NCI-H2107 treated with DMSO at 0.1 percent for 48 hours (cell line): ENCODE data around the gene TRIO.

Experiments
- DNase-seq: peaks from one replicate; lab custom pipeline; 2025; ENCODE audit not compliant: unreplicated experiment; lab: John Stamatoyannopoulos, UW

TRIO gene

GRCh38 chr5:14145435-14146334, 2.5 kb downstream of the TRIO start:
- DNase-seq: no peak

DNA sequence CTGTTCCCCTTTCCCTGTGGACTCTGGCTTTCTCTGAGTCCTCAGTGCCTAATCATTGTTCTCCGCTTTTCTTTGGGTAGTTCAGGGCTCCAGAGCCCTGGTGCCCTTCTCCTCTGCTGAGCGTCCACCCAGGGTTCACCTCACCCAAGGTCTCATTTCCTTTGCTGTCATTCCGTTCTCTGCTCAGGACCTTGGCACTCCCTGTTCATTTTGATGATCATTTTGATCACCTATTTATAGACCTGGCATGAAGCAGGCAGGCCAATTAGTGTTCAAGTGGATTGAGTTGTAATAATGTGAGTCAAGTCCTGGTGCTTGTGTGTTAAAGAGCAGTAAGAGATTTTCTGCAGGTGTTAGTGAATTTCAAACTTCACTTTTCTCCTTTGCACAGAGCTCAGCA, 3.6 kb downstream of the TRIO start:
- no peak for DNase-seq

DNA sequence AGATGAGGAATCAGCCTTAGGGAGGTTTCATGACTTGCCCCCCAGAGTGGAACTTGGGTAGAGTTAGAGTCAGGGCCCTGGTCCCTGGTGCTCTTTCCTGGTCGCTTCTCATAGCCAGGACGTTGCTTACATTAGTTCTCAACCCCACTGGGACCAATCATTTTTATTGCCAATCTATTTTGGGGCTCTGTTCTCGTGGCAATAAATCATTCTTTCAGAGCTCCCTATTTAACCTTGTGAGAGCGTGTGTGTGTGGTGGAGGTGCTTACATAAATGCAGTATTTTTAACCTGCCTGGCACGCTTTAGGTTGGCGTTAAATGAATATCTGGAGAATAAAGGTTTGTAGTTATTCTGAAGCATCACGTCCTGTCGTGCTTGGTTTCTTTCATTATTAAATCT, 4.1 kb downstream of the TRIO start:
- peak; percentile 43 for DNase-seq

DNA sequence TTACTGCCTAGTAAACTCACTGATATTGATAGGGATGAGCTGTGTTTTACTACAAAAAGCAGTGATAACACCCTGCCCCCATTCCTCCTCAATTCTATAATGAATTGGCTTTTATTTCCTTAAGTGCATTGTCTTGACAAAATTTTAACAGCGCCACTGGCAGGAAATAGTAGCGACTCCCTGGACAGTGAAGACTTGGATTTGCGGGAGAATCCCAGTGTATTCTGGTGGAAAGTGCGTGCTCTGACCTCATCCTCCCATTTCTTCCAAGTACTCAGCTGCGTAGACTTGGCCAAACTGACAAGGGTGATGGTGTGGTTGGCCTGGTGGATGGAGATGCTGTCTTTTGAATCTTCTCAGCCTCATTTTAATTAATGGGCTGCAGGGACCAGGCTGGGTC, 5.3 kb downstream of the TRIO start:
- no peak for DNase-seq

- DNase-seq: no peak
Measured at GRCh38 chr5:14148890-14149671, 5.9 kb downstream of the TRIO start.

DNA sequence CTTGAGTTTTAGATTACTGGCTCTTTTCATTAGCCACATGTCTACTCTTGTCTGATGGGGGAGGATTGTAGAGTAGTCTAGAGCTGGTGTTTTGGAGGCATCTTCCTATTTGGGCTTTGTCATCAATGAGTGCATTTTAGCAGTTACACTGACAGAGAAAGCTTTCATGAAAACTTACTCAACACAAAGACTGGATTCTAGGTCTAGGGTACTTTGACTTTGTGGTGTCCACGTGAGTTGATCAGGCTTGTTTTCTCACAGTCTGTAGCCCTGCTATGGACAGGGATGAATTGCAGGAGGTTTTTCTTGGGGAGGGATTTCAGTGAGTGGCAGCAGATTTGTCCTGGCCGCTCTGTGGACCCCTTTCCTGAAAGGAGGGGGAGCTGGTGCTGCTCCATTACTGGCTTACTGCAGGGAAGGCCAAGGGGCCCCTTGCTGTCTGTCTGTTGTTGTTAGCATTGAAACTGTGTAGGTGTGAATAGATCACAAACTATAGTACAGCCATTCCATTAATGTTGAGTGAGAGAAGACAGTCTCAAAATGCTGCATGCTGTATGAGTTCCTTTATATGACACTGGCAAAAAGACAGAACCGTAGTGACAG, 6.6 kb downstream of the TRIO start:
- no peak for DNase-seq

DNA sequence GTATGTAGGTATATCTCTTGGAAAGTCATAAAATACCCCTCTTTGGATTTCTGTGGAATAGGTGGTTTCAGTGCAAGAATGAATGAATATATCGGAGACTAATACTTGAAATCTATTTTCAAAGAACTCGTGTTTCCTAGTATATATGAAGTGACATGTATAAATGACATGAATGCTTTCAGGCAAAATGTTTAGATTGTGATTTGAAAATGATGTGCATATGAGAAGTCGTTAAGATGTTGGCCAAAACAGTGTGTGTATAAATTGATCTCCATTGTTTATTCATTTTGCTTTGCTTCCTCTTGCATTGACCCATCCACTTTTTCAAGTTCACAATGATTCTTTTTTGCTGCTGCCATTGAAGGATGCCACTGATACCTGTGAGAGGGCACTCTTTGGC, 8.3 kb downstream of the TRIO start:
- DNase-seq: no peak

DNA sequence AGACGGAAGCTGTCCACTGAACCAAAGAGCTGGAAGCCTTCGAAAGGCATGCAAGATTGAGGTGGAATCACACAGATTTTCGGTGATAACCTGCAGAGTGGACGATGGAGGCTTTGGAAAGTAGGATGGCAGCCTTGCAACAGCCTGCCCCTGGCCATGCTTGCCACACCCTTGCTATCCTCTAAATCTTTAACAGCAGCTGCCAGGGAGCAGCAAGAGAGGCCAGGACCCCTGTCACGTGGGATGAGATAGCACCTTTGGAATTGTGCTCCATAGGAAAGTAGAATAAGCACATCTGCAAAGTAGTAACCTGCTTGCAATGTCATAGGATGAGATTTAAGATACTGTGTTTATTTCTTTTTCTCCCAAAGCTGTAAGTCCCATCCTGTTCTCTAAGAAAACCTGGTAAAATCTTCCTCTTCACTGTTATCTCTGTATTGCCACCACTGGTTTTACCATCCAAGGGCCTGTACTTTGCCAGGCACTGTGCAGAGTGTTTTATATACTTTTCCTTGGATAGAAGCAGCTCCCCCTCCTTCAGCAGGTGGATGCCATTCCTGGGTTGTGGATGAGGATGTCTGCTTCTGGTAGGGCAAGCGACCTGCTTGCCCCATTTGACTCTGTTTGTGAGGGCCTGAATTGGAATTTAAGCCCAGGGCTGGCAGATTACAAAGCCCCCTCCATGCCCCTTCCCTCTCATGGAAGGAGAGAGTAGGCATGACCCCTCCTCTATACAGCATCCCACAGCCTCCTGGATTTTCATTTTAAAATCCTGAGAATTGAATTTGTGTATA, 10.1 kb downstream of the TRIO start:
- no peak for DNase-seq

DNA sequence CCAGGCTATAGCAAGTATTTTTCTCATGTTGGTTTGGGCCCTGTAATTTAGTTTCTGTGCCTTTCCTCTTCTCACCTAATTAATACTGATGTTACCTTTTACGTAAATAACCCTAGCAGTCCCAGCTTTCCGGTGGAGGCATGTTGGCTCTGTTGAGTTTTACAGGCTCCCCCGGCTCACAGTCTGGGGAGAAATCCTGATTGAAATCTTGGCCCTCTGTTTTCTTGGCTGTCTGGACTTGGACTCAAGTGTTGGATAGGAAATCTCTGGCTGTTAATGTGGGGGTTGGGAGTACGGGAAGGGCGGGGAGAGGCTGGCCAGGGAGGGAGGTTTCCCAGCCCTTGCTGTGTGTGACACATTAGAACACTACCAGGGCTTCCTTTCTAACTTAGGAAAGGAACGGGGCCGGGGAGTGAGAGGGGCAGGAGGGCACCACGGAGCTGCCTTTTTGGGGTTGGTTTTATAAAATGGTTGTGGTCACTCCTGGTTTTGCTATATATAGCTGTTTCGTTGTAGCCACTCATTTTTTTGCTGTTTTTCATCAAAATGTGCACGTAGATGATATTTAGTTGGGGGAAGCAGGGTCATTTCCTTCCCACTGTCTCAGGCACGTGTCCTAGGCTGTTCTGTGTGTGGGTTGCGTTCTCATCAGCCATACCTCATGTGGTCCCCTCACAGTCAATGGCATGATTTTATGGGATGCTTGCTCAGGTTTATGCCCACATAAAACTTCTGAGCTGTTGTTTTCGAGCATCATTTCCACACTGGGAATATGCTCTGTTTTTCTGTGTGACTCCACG, 11.0 kb downstream of the TRIO start:
- no peak for DNase-seq

DNA sequence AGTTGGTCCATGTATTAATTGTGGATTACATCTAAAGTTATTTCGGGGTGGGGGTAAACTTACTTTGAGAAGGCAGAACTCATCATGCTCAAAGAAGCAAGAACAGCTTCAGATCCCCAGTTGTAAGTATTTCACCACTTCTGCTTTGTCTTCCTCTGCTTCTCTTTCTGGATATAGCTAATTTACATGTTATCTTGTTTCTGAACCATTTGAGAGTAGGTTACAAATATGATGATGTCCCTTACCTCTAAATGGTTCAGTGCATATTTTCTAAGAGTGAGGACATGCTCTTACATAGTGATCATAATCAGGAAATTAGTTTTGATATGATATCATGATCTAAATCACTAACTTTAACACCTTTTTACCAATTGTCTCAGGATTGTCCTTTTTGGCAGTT, 11.9 kb downstream of the TRIO start:
- DNase-seq: no peak

- no peak for DNase-seq
Measured at GRCh38 chr5:14155739-14156138, 12.6 kb downstream of the TRIO start.

- peak; percentile 68 for DNase-seq
Measured at GRCh38 chr5:14156290-14156649, 13.1 kb downstream of the TRIO start.

- DNase-seq: peak; percentile 98
Measured at GRCh38 chr5:14156650-14157492, 13.7 kb downstream of the TRIO start.

GRCh38 chr5:14157493-14157782, 14.3 kb downstream of the TRIO start:
- no peak for DNase-seq

- DNase-seq: no peak
Measured at GRCh38 chr5:14158890-14159666, 15.9 kb downstream of the TRIO start.

GRCh38 chr5:14161825-14162556, 18.8 kb downstream of the TRIO start:
- DNase-seq: peak; percentile 71

GRCh38 chr5:14164164-14165163, 21.3 kb downstream of the TRIO start:
- DNase-seq: no peak
